Osteoblast (primary cell): ENCODE results near the gene TMEM266. TPM values are rescaled to one million over a fixed set of nuclear protein-coding genes. Genes with fewer than 3 reads are reported as not detected.

Experiments
- DNase-seq: peaks from one replicate; pipeline ENCODE4 v3.0.0; 2011; ENCODE audit warnings: low spot score, mixed read lengths; ENCODE audit not compliant: insufficient read length; ENCODE audit errors: missing footprints
- H2AFZ ChIP-seq: 2 replicates; pipeline ENCODE4 v1.6.0; 2011; ENCODE audit warnings: mild to moderate bottlenecking, low read length
- H3K27ac ChIP-seq: 2 replicates; pipeline ENCODE4 v1.5.1; 2011; ENCODE audit warnings: mild to moderate bottlenecking, low read depth, low read length, moderate library complexity
- H3K27me3 ChIP-seq: 2 replicates; pipeline ENCODE4 v1.6.0; 2012; ENCODE audit warnings: mild to moderate bottlenecking, control low read depth, inconsistent platforms, low read length, moderate library complexity; ENCODE audit not compliant: insufficient read depth
- H3K36me3 ChIP-seq: 2 replicates; pipeline ENCODE4 v1.5.1; 2011; ENCODE audit warnings: mild to moderate bottlenecking, low read length, control low read depth, moderate library complexity; ENCODE audit not compliant: insufficient read depth
- H3K4me1 ChIP-seq: 2 replicates; pipeline ENCODE4 v1.5.1; 2011; ENCODE audit warnings: mild to moderate bottlenecking, low read length, control low read depth, moderate library complexity; ENCODE audit not compliant: insufficient read depth
- H3K4me2 ChIP-seq: 2 replicates; pipeline ENCODE4 v1.6.0; 2011; ENCODE audit warnings: mild to moderate bottlenecking, low read length; ENCODE audit not compliant: insufficient read depth
- H3K4me3 ChIP-seq: fragments of 200-600 bp; sonication (generic); 3 replicates; pipeline ENCODE4 v1.5.1; 2012; ENCODE audit warnings: mild to moderate bottlenecking, low read length, inconsistent platforms; ENCODE audit not compliant: insufficient read depth
- H3K79me2 ChIP-seq: 2 replicates; pipeline ENCODE4 v1.6.0; 2012; ENCODE audit warnings: mild to moderate bottlenecking, low read length, control low read depth, inconsistent platforms; ENCODE audit not compliant: insufficient read depth
- H3K9me3 ChIP-seq: 2 replicates; pipeline ENCODE4 v1.5.1; 2011; ENCODE audit warnings: low read depth, low read length, control low read depth
- H4K20me1 ChIP-seq: 2 replicates; pipeline ENCODE4 v1.6.0; 2012; ENCODE audit warnings: mild to moderate bottlenecking, low read length, control low read depth; ENCODE audit not compliant: insufficient read depth
- CTCF ChIP-seq: IDR thresholded peaks from 2 replicates; pipeline ENCODE4 v1.5.1; 2011; ENCODE audit warnings: mild to moderate bottlenecking, low read depth, low read length, moderate library complexity; ENCODE audit errors: extremely low read depth
- total RNA-seq: library from RNA; depleted of rRNA; stranded (reverse); fragments of >200 nt; gene quantifications from 2 replicates; pipeline ENCODE4 v1.2.3, GENCODE V29; 2012

TMEM266 gene
- total RNA-seq, 1 donor = not detected

GRCh38 chr15:76024021-76024768 is 35.6 kb upstream of the TMEM266 start:
- H3K9me3 ChIP-seq = peaks cover 2% of the 10 kb centered on the region
- H3K27me3 ChIP-seq = no peaks in the 10 kb centered on the region
- H3K27ac ChIP-seq = no peak overlapping the region
- no peak overlapping the region for H3K4me3 ChIP-seq
- H3K79me2 ChIP-seq = no peaks in the 10 kb centered on the region
- no peak overlapping the region for H2AFZ ChIP-seq
- no peak for DNase-seq
- no peaks in the 10 kb centered on the region for H3K36me3 ChIP-seq
- H3K4me2 ChIP-seq = no peak overlapping the region
- no peak for TF ChIP-seq CTCF
- no peaks in the 10 kb centered on the region for H3K4me1 ChIP-seq
- no peaks in the 10 kb centered on the region for H4K20me1 ChIP-seq

GRCh38 chr15:76032046-76032445 is 27.7 kb upstream of the TMEM266 start:
- Histone ChIP-seq H2AFZ (no peak overlapping the region), H3K9me3 (no peaks in the 10 kb centered on the region), H3K4me2 (no peak overlapping the region), H3K27me3 (peaks cover 12% of the 10 kb centered on the region), H3K36me3 (no peaks in the 10 kb centered on the region), H3K27ac (no peak overlapping the region), H3K4me3 (no peak overlapping the region), H4K20me1 (no peaks in the 10 kb centered on the region), H3K4me1 (no peaks in the 10 kb centered on the region), H3K79me2 (no peaks in the 10 kb centered on the region)
- no peak for DNase-seq
- no peak for TF ChIP-seq CTCF

GRCh38 chr15:76033438-76033837 is 26.3 kb upstream of the TMEM266 start:
- H3K36me3 ChIP-seq = no peaks in the 10 kb centered on the region
- no peak overlapping the region for H2AFZ ChIP-seq
- no peak for DNase-seq
- no peaks in the 10 kb centered on the region for H4K20me1 ChIP-seq
- no peaks in the 10 kb centered on the region for H3K4me1 ChIP-seq
- no peak for TF ChIP-seq CTCF
- no peak overlapping the region for H3K4me2 ChIP-seq
- peaks cover 12% of the 10 kb centered on the region for H3K27me3 ChIP-seq
- no peaks in the 10 kb centered on the region for H3K9me3 ChIP-seq
- no peak overlapping the region for H3K27ac ChIP-seq
- no peak overlapping the region for H3K4me3 ChIP-seq
- no peaks in the 10 kb centered on the region for H3K79me2 ChIP-seq

GRCh38 chr15:76034111-76034510 is 25.7 kb upstream of the TMEM266 start:
- Histone ChIP-seq H3K4me2 (no peak overlapping the region), H3K9me3 (no peaks in the 10 kb centered on the region), H3K4me3 (no peak overlapping the region), H2AFZ (no peak overlapping the region), H3K27me3 (peaks cover 12% of the 10 kb centered on the region), H3K27ac (no peak overlapping the region), H3K4me1 (no peaks in the 10 kb centered on the region), H4K20me1 (no peaks in the 10 kb centered on the region), H3K36me3 (no peaks in the 10 kb centered on the region), H3K79me2 (no peaks in the 10 kb centered on the region)
- no peak for DNase-seq
- TF ChIP-seq CTCF = no peak
